COLO668 (cell line): ENCODE measurements around the gene THYN1.

Experiments used
- DNase-seq: peaks from one replicate; lab custom pipeline; 2025; ENCODE audit not compliant: unreplicated experiment; lab: John Stamatoyannopoulos, UW

THYN1 gene

DNA sequence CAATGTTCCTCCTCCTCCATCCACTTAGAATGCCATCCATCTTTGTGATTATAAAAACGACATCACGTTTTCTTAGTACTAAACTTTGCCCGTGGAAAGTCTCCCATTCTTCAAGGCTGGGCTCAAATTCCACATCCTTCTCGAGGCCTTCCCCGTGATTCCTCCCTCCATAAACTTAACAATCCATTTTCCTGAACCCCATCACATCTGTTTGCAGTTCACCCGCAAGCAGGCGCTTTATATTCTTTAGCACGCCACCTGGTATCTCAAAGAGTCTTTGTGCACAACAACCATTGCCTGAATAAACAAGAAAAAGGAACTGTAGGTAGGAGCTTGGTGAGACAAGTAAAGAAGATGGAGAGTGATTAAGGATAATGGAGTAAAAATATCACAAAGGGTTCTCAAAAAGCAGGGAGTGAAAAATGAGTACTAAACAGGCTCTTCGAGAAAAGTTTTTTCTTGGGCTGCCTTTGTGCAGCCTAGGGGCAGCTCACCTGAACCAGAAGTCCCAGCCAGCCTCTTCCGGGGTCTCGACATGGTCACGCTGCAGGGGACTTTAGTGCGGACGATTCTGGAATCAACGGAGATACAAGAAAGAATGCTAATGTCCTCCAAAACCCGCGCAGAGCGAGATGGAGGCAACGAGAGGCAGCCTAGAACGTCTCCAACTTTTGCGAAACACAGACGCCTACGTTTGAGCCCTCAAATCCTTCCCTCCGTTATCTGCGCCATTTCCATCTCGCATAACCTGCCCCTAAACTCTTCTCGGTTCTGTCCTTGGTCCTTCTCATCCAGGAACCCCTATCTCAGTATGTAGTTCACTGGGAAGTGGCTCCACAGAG lies 585 bp downstream of the THYN1 start:
- peak; percentile 31 for DNase-seq

GRCh38 chr11:134250675-134251074 lies 2.5 kb downstream of the THYN1 start:
- no peak for DNase-seq

DNA sequence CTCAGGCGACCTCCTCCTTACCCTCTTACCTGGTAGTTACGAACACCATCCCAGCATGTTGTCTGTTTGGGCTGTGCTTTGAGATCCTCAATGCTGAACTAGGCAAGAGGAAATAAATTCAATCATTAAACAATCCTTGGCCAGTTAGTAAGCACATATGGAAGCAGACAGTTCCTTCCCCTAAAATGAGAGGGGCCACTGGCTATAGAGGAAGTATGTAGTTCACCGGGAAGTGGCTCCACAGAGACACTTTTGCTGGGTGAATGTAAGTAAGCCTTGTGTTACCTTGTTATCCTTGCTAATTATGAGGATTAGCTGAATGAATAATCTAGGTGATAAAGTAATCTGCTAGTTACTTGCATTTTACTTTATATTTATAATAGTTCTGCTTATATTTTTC lies 2.9 kb downstream of the THYN1 start:
- DNase-seq, result no peak

GRCh38 chr11:134248910-134249480 lies 4.2 kb downstream of the THYN1 start:
- no peak for DNase-seq

DNA sequence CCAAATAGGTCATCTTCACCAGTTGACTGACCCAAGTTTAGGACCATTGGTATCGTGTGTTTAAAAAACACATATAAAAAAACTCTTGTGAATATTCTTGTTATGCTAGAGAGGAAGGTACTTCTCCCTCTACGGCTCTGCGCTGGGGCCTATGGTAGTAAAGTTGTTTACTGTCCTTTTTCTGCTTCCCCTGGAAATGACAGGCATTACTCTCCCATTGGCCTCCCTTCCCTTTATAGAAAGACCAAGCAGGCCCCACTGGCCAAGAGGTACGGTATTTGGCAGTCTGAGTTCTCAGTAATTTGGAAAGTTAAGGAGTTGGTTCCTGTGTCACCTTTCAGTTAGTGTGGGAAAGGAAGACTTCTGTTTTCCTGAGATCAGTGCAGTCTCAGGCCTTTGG lies 6.5 kb downstream of the THYN1 start:
- no peak for DNase-seq

GRCh38 chr11:134246100-134246499 lies 7.1 kb downstream of the THYN1 start:
- DNase-seq, result no peak

- DNase-seq, result no peak
Observed at GRCh38 chr11:134245434-134245833, 7.7 kb downstream of the THYN1 start.

DNA sequence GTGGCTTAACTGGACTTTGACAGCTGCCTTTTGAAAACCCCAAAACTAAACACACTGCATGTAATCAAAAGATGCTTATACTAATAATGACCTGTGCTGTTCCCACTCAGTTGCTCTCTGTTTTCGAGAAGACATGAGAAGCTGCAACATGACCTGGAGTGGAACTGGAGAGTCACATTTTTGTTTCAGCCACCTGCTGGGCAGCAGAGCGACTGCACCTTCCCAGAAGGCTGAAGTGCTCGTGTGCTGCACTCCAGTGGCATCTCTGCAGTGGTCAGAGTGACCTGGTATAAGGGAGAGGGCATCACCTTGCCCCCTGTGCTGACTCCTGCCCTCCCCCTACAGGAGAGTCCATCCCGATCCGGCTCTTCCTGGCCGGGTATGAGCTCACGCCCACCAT lies 8.6 kb downstream of the THYN1 start:
- peak; percentile 16 for DNase-seq

DNA sequence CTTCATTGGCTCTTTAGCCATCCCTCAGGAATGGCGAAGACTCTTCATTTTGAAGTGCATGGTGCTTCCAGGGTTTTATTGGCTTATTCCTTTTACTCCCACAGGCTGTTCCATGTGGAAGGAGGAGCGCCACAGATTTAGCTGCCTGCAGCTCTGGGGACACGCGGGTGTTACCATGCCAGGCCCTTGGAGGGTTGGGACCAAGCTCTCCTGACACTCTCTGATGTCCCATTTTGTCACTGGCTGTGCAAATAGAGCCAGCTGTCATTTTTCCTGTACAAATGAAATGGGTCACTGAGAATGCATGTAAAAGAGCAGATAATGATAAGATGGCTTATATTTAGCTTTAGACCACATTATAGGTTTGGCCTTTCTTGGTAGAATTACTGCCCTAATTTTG lies 9.2 kb downstream of the THYN1 start:
- DNase-seq, result peak; percentile 3

- no peak for DNase-seq
Observed at GRCh38 chr11:134242376-134242775, 10.8 kb downstream of the THYN1 start.

DNA sequence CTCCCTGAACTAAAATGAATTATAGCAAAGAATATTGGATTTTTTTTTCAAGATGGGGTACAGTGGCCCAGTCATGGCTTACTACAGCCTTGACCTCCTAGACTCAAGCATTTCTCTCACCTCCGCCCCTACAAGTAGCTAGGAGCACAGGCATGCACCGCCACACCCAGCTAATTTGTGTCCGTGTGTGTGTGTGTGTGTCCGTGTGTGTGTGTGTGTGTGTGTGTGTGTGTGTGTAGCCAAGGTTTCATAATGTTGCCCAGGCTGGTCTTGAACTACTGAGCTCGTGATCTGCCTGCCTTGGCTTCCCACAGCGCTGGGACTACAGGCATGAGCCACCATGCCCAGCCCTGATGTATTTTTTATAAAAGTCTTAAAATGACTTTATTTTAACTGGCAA lies 12.6 kb downstream of the THYN1 start:
- DNase-seq, result no peak

GRCh38 chr11:134238956-134239355 lies 14.2 kb downstream of the THYN1 start:
- no peak for DNase-seq

DNA sequence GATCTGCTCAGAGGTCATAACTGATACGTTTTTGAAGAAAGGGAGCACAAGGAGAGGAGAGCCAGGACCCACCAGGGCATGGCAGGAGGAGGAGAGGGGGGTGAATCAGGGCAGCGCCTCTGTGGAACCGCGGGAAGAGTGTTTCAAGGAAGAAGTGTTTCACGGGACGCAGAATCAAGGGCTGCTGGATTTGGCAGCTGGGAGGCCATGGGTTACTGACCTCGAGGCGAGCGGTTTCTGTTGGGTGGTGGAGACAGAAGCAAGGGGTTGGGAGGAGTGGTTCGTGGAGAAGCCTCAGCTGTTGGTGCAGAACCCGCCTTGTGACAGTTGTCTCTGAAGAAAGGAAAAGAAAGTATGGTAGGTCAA lies 15.6 kb downstream of the THYN1 start:
- DNase-seq, result no peak

DNA sequence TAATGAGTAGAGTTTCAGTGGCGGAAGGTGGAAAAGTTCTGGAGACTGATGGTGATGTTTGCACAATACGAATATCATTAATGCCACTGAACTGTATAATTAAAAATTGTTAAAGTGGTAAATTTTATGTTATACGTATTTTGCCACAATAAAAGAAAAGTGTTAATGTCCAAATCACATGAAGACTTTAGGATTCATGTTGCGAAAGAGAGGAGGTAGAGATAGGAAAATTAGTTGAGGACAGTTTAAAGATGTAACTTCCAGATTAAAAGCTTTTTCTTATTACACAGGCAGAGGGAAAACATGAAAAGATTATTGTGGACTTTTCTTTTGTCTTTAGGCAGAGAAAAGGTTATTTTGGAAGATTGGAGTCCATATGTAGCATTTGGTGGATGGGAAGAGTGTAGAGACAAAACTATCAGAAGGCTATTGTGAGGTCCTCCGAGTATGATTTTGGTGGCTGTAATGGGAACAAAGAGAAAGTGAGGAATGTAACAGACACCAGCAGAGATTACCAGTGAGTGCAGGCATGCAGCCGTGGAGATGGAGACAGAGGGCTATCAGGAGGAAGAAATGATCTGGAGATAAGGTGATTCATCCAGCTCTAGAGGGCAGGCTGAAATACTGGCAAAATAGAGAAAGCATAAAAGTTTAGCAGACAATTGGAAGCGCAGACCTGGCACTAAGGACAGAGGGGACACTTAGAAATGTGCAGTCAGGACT lies 16.2 kb downstream of the THYN1 start:
- no peak for DNase-seq

DNA sequence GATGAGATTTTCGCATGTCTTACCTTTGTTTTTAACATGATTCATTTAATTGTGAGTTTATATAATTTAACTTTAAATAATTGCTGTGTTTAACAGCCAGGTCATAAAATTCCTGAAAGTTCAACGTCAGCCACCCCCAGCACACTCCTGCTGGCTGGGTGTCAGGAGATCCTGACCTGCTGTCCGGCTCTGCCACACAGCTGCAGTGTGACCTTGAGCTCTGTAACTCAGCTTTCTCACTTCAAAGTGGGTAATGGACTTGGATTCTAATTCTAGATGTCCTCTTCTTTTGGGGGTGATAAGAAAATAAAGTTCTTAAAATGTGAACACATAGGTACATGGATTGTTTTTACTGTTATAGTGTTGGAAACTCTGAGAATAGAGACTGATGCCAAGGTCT lies 17.8 kb downstream of the THYN1 start:
- no peak for DNase-seq

DNA sequence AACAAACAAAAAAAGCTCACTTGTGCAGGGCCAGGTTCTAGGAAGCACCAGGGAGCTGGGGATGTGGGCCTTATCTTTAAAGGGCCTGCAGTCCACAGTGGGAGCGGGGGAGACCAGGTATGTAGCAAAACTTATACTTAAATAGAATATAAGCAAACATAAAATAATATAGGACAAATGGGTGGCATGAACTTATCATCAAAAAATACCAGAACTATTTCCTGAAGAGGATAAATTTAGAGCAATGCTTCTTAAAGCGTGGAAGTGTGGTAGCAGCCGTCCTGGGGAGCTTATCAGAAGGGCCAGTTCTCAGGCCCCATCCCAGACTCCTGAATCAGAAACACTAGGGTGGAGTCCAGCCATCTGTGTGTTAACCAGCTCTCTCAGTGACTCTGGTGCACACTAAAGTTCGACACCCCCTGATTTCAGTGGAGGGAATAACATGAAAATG lies 19.4 kb downstream of the THYN1 start:
- no peak for DNase-seq

GRCh38 chr11:134231958-134232659 lies 21.0 kb downstream of the THYN1 start:
- no peak for DNase-seq

DNA sequence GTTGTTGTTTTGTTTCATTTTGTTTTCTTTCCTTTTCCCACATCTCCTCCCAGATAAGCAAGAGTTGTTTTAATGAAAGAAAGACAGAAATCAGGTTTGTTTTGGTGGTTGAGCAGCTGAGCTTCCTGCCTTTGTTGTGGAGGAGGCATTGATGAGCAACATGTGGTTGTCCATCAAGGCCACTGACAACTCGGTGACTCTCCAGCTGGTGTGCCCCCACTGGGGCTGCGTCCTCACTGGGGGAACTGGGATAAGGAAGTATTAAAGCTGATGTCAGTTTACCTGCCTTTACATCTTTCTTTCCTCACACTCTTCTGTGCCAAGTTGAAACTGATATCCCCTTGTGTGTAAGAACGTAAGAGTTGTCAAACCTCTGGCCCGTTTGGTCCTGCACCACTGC lies 22.8 kb downstream of the THYN1 start:
- DNase-seq, result no peak

DNA sequence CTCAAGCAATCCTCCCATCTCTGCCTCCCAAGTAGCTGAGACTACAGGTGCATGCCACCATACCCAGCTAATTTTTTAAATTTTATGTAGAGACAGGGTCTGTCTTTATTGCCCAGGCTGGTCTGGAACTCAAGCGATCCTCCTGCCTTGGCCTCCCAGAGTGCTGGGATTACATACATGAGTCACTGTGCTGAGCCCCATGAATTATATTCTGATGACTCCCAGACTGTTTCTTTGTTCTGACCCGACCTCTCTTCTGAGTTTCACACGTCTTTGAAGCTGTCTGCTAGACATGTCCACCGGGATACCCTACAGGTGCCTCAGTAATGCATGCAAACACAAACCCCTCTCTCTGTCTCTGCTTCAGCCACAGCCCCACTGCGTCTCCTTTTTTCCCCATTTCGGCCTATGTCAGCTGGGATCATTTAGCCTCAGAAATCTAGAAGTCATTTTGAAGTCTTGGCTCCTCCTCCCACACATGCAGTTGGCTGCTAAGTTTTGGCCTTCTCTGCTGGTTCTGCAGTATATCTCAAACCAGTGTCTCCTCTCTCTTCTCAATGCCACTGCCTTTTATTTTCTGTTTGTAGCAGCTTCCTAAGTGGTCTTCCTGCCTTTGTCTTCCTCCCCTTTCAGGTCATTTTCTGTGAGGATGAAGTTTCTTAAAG lies 23.9 kb downstream of the THYN1 start:
- no peak for DNase-seq

- no peak for DNase-seq
Observed at GRCh38 chr11:134228625-134229024, 24.5 kb downstream of the THYN1 start.

- DNase-seq, result no peak
Observed at GRCh38 chr11:134226806-134227325, 26.3 kb downstream of the THYN1 start.
